ENCODE data around the gene RNF150.
"Not testable (repeated sequence)": the region's sequence is repeated elsewhere in the genome, so short reads cannot be mapped to it uniquely, and the experiment has no call there.

DNA sequence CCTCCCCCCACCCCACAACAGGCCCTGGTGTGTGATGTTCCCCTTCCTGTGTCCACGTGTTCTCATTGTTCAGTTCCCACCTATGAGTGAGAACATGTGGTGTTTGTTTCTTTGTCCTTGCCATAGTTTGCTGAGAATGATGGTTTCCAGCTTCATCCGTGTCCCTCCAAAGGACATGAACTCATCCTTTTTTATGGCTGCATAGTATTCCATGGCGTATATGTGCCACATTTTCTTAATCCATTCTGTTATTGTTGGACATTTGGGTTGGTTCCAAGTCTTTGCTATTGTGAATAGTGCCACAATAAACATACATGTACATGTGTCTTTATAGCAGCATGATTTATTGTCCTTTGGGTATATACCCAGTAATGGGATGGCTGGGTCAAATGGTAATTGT is 312.7 kb downstream of the RNF150 start:
- TF ChIP-seq POLR2A (IDR thresholded peaks at IDR 0.05), result not testable (repeated sequence)
- TF ChIP-seq, protein P1, sequence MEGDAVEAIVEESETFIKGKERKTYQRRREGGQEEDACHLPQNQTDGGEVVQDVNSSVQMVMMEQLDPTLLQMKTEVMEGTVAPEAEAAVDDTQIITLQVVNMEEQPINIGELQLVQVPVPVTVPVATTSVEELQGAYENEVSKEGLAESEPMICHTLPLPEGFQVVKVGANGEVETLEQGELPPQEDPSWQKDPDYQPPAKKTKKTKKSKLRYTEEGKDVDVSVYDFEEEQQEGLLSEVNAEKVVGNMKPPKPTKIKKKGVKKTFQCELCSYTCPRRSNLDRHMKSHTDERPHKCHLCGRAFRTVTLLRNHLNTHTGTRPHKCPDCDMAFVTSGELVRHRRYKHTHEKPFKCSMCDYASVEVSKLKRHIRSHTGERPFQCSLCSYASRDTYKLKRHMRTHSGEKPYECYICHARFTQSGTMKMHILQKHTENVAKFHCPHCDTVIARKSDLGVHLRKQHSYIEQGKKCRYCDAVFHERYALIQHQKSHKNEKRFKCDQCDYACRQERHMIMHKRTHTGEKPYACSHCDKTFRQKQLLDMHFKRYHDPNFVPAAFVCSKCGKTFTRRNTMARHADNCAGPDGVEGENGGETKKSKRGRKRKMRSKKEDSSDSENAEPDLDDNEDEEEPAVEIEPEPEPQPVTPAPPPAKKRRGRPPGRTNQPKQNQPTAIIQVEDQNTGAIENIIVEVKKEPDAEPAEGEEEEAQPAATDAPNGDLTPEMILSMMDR (IDR thresholded peaks at IDR 0.05), result not testable (repeated sequence)

All from thyroid gland (tissue), 4 donors.